Upper lobe of left lung (tissue), 6 donors: ENCODE measurements around the gene GRAMD1A. TPM values are rescaled to one million over a fixed set of nuclear protein-coding genes. Genes with fewer than 3 reads are reported as not detected.
A peak's percentile ranks its signal among the peaks of the same experiment; 100 is the strongest.

Experiments used
- ATAC-seq, 2 donors: fragments of 200-7000 bp; cut with Tn5 transposase; one replicate each; pipeline ENCODE4 v1.9.1; 2022; ENCODE audit warnings: mild to moderate bottlenecking in 2 of 2, moderate library complexity in 2 of 2; ENCODE audit not compliant: low FRiP score in 2 of 2
- DNase-seq, 2 donors: peaks; one replicate each; pipeline ENCODE4 v3.0.0-alpha.2; 2019 to 2020
- H3K27ac ChIP-seq, 4 donors: fragments of 200-600 bp; sonication (generic); one replicate each; pipeline ENCODE4 v1.5.1; 2016 to 2019
- H3K27me3 ChIP-seq, 4 donors: fragments of 200-600 bp; sonication (generic); one replicate each; pipeline ENCODE4 v1.5.1; 2017 to 2019
- H3K36me3 ChIP-seq, 4 donors: fragments of 200-600 bp; sonication (generic); one replicate each; pipeline ENCODE4 v1.5.1; 2016 to 2019
- H3K4me1 ChIP-seq, 4 donors: fragments of 200-600 bp; sonication (generic); one replicate each; pipeline ENCODE4 v1.5.1; 2018 to 2019
- H3K4me3 ChIP-seq, 4 donors: fragments of 200-600 bp; sonication (generic); one replicate each; pipeline ENCODE4 v1.5.1; 2017 to 2019; ENCODE audit warnings: mild to moderate bottlenecking in 2 of 4, moderate library complexity in 1 of 4
- H3K9me3 ChIP-seq, 4 donors: fragments of 200-600 bp; sonication (generic); one replicate each; pipeline ENCODE4 v1.5.1; 2018 to 2019
- CTCF ChIP-seq, 6 experiments: fragments of 450-650 bp in 4 of 6; fragments of 200-600 bp in 2 of 6; sonication (generic) in 2 of 6; IDR thresholded peaks; one replicate each; pipeline ENCODE4 v1.5.1; 2016 to 2019; ENCODE audit warnings: antibody characterized with exemption in 6 of 6
- EP300 ChIP-seq, 4 donors: sonication (generic); formaldehyde crosslinking; IDR thresholded peaks; one replicate each; pipeline ENCODE4 v1.5.1; 2017; ENCODE audit warnings: antibody characterized with exemption in 4 of 4, control low read depth in 2 of 4
- POLR2A ChIP-seq, 4 donors: fragments of 450-650 bp; IDR thresholded peaks; one replicate each; pipeline ENCODE4 v1.5.1; 2016 to 2017; ENCODE audit warnings: antibody characterized with exemption in 4 of 4, mild to moderate bottlenecking in 2 of 4
- POLR2AphosphoS5 ChIP-seq, 2 donors: sonication (generic); formaldehyde crosslinking; IDR thresholded peaks; one replicate each; pipeline ENCODE4 v1.5.1; 2017; ENCODE audit warnings: antibody characterized with exemption in 2 of 2
- WGBS, 2 donors: methylation state at CpG; one replicate each; pipeline ENCODE4 v1.1.5; 2017 to 2018; 5-methylcytosine and 5-hydroxymethylcytosine counted together
- total RNA-seq, 6 donors: library from RNA; depleted of rRNA in 4 of 6; stranded (reverse); fragments of >200 nt in 4 of 6; gene quantifications; one replicate each; pipeline versions ENCODE4 v1.1.0 to v1.2.1, GENCODE V29; 2016 to 2021
- donor health status: DM: no; HTN: no; CAD: no; lungs with moderate emphysema.
- donor health status: DM: no; HTN: yes; CAD: no; lungs with severe emphysema.

The GRAMD1A gene
- total RNA-seq, 6 donors from 2014 or later = 85.1 to 206 (median 119) TPM

GRCh38 chr19:35038623-35039512 lies 38.7 kb downstream of the GRAMD1A start:
- TF ChIP-seq EP300 (IDR thresholded peaks at IDR 0.05) (no peak), POLR2AphosphoS5 (IDR thresholded peaks at IDR 0.05) (no peak), POLR2A (IDR thresholded peaks at IDR 0.05) (peak in 1 of 4 donors; percentile 28), CTCF (IDR thresholded peaks at IDR 0.05) (no peak)
- H3K36me3 ChIP-seq = peaks cover 0 to 16% (median under 1%) of the 10 kb centered on the region in 4 donors
- H3K27me3 ChIP-seq = no peaks in the 10 kb centered on the region
- no peaks in the 10 kb centered on the region for H3K9me3 ChIP-seq
- H3K4me1 ChIP-seq = peaks cover 42 to 64% (median 54%) of the 10 kb centered on the region in 4 donors
- 42 to 53% methylated on average over 4 to 17 of the region's 17 CpGs for WGBS, 2 donors
- ATAC-seq (peak in 1 of 2 donors; percentile 11), DNase-seq (no peak)
- peak overlapping the region; percentile 25 to 92 (median 82) for H3K27ac ChIP-seq
- no peak overlapping the region for H3K4me3 ChIP-seq

- peaks cover 0 to 8% (median 0%) of the 10 kb centered on the region in 4 donors for H3K36me3 ChIP-seq
- ATAC-seq = no peak
- no peak for TF ChIP-seq POLR2A (IDR thresholded peaks at IDR 0.05)
- TF ChIP-seq EP300 (IDR thresholded peaks at IDR 0.05) = no peak
- TF ChIP-seq POLR2AphosphoS5 (IDR thresholded peaks at IDR 0.05) = no peak
- no peaks in the 10 kb centered on the region for H3K27me3 ChIP-seq
- WGBS, 2 donors = 37 to 46% methylated on average over 27 to 37 of the region's 39 CpGs
- no peaks in the 10 kb centered on the region for H3K9me3 ChIP-seq
- H3K4me3 ChIP-seq = peak overlapping the region in 3 of 4 donors; percentile 34 to 44 (median 43)
- peak; percentile 19 to 87 for DNase-seq
- peak overlapping the region; percentile 70 to 92 (median 82) for H3K27ac ChIP-seq
- H3K4me1 ChIP-seq = peaks cover 42 to 74% (median 58%) of the 10 kb centered on the region in 4 donors
Observed at GRCh38 chr19:35039881-35040825, 40.0 kb downstream of the GRAMD1A start.

- Histone ChIP-seq H3K4me1 (peaks cover 42 to 74% (median 60%) of the 10 kb centered on the region in 4 donors), H3K9me3 (no peaks in the 10 kb centered on the region), H3K4me3 (peak overlapping the region in 3 of 4 donors; percentile 34 to 44 (median 43)), H3K27ac (peak overlapping the region; percentile 70 to 92 (median 82)), H3K36me3 (peaks cover 0 to 5% (median 0%) of the 10 kb centered on the region in 4 donors), H3K27me3 (no peaks in the 10 kb centered on the region)
- DNase-seq (peak; percentile 93 to 95), ATAC-seq (peak; percentile 66 to 82)
- 8 to 10% methylated on average over 18 to 34 of the region's 36 CpGs for WGBS, 2 donors
- no peak for TF ChIP-seq CTCF (IDR thresholded peaks at IDR 0.05)
- peak in 1 of 4 donors; percentile 61 for TF ChIP-seq POLR2A (IDR thresholded peaks at IDR 0.05)
- TF ChIP-seq POLR2AphosphoS5 (IDR thresholded peaks at IDR 0.05) = peak; percentile 86 to 90
- peak in 3 of 4 donors; percentile 68 to 96 (median 76) for TF ChIP-seq EP300 (IDR thresholded peaks at IDR 0.05)
Observed at GRCh38 chr19:35040826-35041547, 40.9 kb downstream of the GRAMD1A start.

DNA sequence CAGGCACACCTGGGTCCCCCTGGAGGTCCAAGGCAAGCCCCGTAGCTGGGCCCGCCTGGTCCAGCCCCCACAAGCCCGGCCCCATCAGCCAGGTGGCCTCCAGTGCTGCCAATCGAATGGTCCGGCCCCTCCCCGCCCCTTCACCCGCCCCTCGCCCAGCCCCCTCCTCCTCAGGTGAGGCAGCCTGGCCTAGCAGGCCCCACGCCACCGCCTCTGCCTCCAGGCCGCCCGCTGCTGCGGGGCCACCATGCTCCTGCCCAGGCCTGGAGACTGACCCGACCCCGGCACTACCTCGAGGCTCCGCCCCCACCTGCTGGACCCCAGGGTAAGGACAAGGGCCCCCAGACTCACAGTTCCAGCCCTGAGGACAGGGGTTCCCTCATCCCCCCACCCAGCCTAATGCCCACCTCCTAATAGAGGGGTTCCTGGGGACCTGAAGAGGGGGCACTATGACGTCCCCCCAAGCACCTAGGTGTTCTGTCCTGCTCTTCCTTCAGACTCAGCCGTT lies 41.5 kb downstream of the GRAMD1A start, which contains the start of gene HPN:
HPN (plus strand) TSS at position 174 of the 508 bp plus-strand sequence. CDS start 786 bp downstream, outside the sequence.
- DNase-seq = peak; percentile 86 to 87
- Histone ChIP-seq H3K4me3 (peak within 1 kb of the TSS in 3 of 4 donors; percentile 34 to 44 (median 43)), H3K36me3 (no peaks in the 10 kb centered on the region), H3K27me3 (no peaks in the 10 kb centered on the region), H3K4me1 (peaks cover 42 to 74% (median 61%) of the 10 kb centered on the region in 4 donors), H3K9me3 (no peaks in the 10 kb centered on the region), H3K27ac (peak within 1 kb of the TSS; percentile 70 to 92 (median 82))
- ATAC-seq = peak; percentile 35 to 78
- no peak for TF ChIP-seq POLR2AphosphoS5 (IDR thresholded peaks at IDR 0.05)
- TF ChIP-seq POLR2A (IDR thresholded peaks at IDR 0.05) = peak in 1 of 4 donors; percentile 42
- WGBS, 2 donors = 42 to 53% methylated on average over 2 to 12 of the region's 19 CpGs
